ENCODE data around the gene AGFG2.

AGFG2 gene

DNA sequence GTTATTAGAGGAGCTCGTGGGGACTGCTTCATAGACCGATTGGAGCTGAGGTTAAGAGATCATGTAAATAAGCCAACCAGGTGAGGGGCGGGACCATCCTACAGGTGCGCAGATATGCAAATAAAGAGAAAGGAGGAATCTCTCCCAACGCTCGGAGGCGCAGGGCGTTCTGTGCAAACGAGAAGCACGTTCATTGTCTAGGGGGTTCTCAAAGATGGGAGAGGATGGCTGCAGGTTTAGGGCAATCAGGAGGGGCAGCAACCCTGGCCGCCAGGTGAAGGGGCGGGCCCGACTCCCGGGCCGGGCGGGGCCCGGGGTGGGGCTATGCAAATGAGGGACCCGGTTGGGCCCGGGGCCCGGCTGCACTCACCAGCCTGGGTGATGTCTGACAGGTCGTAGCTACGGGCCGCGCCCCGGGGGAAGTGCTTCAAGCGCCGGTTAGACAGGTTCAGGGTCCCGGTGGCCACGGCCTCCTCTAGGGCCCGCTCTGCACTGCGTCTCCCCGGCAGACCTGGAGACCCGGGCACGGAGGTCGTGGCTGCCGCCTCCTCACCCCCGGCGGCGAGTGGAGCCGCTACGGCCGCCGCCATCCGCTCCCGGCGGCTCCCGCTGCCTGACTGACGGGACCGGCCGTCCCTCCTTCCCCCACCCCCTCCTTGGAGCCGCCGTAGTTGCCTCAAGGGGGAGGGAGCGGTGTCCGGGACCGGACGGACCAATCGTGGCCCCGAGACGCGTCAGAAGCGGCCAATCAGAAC is 46.7 kb downstream of the AGFG2 start, which contains the start of gene LRCH4:
Gene LRCH4, minus strand, starts transcription at position 619 of the 755 bp plus-strand sequence. Its CDS starts 29 bp downstream, at position 590.
- TF ChIP-seq ESRRG (CRISPR knock-in tag; IDR thresholded peaks at IDR 0.05): peak; percentile 80; the same call in 1 of the 2 replicates
- TF ChIP-seq, protein P1, sequence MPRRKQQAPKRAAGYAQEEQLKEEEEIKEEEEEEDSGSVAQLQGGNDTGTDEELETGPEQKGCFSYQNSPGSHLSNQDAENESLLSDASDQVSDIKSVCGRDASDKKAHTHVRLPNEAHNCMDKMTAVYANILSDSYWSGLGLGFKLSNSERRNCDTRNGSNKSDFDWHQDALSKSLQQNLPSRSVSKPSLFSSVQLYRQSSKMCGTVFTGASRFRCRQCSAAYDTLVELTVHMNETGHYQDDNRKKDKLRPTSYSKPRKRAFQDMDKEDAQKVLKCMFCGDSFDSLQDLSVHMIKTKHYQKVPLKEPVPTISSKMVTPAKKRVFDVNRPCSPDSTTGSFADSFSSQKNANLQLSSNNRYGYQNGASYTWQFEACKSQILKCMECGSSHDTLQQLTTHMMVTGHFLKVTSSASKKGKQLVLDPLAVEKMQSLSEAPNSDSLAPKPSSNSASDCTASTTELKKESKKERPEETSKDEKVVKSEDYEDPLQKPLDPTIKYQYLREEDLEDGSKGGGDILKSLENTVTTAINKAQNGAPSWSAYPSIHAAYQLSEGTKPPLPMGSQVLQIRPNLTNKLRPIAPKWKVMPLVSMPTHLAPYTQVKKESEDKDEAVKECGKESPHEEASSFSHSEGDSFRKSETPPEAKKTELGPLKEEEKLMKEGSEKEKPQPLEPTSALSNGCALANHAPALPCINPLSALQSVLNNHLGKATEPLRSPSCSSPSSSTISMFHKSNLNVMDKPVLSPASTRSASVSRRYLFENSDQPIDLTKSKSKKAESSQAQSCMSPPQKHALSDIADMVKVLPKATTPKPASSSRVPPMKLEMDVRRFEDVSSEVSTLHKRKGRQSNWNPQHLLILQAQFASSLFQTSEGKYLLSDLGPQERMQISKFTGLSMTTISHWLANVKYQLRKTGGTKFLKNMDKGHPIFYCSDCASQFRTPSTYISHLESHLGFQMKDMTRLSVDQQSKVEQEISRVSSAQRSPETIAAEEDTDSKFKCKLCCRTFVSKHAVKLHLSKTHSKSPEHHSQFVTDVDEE (CRISPR knock-in tag; IDR thresholded peaks at IDR 0.05): 0 out of 2 replicates have a peak, but pooled peaks have one; percentile 31
- TF ChIP-seq ZFP30 (CRISPR knock-in tag; IDR thresholded peaks at IDR 0.05): no peak
- 0 out of 2 replicates have a peak, but pooled peaks have one; percentile 43 for TF ChIP-seq GLIS3 (CRISPR knock-in tag; IDR thresholded peaks at IDR 0.05)
- TF ChIP-seq, protein P2, sequence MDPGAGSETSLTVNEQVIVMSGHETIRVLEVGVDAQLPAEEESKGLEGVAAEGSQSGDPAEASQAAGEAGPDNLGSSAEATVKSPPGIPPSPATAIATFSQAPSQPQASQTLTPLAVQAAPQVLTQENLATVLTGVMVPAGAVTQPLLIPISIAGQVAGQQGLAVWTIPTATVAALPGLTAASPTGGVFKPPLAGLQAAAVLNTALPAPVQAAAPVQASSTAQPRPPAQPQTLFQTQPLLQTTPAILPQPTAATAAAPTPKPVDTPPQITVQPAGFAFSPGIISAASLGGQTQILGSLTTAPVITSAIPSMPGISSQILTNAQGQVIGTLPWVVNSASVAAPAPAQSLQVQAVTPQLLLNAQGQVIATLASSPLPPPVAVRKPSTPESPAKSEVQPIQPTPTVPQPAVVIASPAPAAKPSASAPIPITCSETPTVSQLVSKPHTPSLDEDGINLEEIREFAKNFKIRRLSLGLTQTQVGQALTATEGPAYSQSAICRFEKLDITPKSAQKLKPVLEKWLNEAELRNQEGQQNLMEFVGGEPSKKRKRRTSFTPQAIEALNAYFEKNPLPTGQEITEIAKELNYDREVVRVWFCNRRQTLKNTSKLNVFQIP (CRISPR knock-in tag; IDR thresholded peaks at IDR 0.05; ENCODE audit: borderline replicate concordance, low read depth): no peak
- ATAC-seq: peak; percentile 26

DNA sequence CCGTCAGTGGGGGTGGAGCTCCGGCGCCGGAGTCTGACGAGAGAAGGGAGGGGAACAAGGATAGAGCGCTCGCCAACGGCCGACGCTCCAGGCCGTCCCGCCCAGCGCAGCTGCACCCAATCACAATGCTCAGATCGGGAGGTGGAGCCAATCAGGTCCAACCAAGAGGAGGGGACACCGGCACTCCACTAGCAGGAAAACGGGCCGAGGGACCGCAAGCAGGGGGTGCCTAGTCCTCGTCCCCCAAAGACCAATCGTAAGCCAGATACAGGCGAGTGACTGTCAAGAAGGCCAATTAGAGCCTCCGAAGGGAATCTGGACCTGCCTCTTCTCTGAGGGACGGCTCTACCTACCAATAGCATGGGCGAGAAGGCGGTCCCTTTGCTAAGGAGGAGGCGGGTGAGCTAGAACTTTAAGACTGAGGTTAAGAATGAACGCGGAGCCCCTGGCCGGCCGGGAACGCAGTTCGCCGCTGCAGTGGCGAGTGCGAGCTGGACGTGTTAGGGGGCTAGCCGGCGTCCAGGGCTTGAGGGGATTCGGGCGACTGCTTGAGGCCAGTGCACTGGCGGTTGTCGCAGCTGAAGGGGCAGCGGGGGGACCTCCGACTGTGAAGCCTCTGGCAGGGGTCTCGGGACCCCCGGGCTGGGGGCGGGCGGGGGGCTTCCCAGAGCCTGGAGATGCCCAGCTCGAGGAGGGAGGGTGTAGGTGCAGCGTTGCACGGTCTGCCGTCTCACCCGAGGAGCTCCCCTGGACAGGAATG is 47.4 kb downstream of the AGFG2 start, which contains the start of gene FBXO24:
Gene FBXO24, plus strand, starts transcription at position 63 of the 760 bp plus-strand sequence. Its CDS starts 298 bp downstream, at position 361.
- TF ChIP-seq ARNTL (CRISPR knock-in tag; IDR thresholded peaks at IDR 0.05; ENCODE audit: borderline replicate concordance, low read depth): no peak
- TF ChIP-seq TOX (CRISPR knock-in tag; IDR thresholded peaks at IDR 0.05; ENCODE audit: borderline replicate concordance): no peak
- TF ChIP-seq, protein P3, sequence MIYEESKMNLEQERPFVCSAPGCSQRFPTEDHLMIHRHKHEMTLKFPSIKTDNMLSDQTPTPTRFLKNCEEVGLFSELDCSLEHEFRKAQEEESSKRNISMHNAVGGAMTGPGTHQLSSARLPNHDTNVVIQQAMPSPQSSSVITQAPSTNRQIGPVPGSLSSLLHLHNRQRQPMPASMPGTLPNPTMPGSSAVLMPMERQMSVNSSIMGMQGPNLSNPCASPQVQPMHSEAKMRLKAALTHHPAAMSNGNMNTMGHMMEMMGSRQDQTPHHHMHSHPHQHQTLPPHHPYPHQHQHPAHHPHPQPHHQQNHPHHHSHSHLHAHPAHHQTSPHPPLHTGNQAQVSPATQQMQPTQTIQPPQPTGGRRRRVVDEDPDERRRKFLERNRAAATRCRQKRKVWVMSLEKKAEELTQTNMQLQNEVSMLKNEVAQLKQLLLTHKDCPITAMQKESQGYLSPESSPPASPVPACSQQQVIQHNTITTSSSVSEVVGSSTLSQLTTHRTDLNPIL (CRISPR knock-in tag; IDR thresholded peaks at IDR 0.05; ENCODE audit: low read depth): no peak
- TF ChIP-seq SNAI2 (CRISPR knock-in tag; IDR thresholded peaks at IDR 0.05): no peak
- TF ChIP-seq, protein P2 (CRISPR knock-in tag; IDR thresholded peaks at IDR 0.05; ENCODE audit: borderline replicate concordance, low read depth): no peak
- no peak for TF ChIP-seq OSR1 (CRISPR knock-in tag; IDR thresholded peaks at IDR 0.05)
- TF ChIP-seq BACH2 (CRISPR knock-in tag; IDR thresholded peaks at IDR 0.05; ENCODE audit: borderline replicate concordance): no peak
- TF ChIP-seq ISL1 (CRISPR knock-in tag; IDR thresholded peaks at IDR 0.05): no peak
- no peak for TF ChIP-seq ZNF8 (CRISPR knock-in tag; IDR thresholded peaks at IDR 0.05)
- peak; percentile 95 for ATAC-seq

DNA sequence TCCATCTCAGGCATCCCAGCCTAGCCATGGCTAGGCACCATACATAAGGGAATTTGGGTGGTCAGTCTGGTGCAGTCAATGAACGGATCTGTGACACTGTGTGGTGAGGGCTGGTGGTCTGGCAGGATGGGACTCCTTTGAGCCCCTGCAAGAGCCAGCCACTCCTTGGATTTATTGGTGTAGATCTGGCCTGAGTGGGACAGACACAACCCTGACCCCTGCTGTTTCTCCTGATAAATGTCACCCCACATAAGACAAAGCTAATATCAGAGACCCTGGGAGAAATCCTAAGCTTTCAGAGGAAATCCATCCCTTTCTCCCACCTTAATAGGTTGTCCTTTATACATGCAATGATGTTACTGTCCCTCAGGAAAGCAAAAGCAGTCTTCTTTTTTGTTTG is 49.4 kb downstream of the AGFG2 start:
- TF ChIP-seq ZFP3 (CRISPR knock-in tag; IDR thresholded peaks at IDR 0.05): no peak
- TF ChIP-seq ZNF565 (CRISPR knock-in tag; conservative IDR thresholded peaks at IDR 0.05; ENCODE audit: low read depth): no peak
- no peak for TF ChIP-seq RARB (CRISPR knock-in tag; IDR thresholded peaks at IDR 0.05)
- TF ChIP-seq ESRRG (CRISPR knock-in tag; IDR thresholded peaks at IDR 0.05): no peak
- no peak for TF ChIP-seq PPARA (CRISPR knock-in tag; IDR thresholded peaks at IDR 0.05; ENCODE audit: borderline replicate concordance)
- TF ChIP-seq, protein P3 (CRISPR knock-in tag; IDR thresholded peaks at IDR 0.05; ENCODE audit: low read depth): no peak
- TF ChIP-seq, protein P2 (CRISPR knock-in tag; IDR thresholded peaks at IDR 0.05; ENCODE audit: borderline replicate concordance, low read depth): no peak
- no peak for TF ChIP-seq BACH2 (CRISPR knock-in tag; IDR thresholded peaks at IDR 0.05; ENCODE audit: borderline replicate concordance)
- TF ChIP-seq ARNTL (CRISPR knock-in tag; IDR thresholded peaks at IDR 0.05; ENCODE audit: borderline replicate concordance, low read depth): no peak
- TF ChIP-seq, protein P4, sequence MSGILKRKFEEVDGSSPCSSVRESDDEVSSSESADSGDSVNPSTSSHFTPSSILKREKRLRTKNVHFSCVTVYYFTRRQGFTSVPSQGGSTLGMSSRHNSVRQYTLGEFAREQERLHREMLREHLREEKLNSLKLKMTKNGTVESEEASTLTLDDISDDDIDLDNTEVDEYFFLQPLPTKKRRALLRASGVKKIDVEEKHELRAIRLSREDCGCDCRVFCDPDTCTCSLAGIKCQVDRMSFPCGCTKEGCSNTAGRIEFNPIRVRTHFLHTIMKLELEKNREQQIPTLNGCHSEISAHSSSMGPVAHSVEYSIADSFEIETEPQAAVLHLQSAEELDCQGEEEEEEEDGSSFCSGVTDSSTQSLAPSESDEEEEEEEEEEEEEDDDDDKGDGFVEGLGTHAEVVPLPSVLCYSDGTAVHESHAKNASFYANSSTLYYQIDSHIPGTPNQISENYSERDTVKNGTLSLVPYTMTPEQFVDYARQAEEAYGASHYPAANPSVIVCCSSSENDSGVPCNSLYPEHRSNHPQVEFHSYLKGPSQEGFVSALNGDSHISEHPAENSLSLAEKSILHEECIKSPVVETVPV (CRISPR knock-in tag; IDR thresholded peaks at IDR 0.05): no peak
- no peak for TF ChIP-seq ZFP30 (CRISPR knock-in tag; IDR thresholded peaks at IDR 0.05)
- TF ChIP-seq OSR1 (CRISPR knock-in tag; IDR thresholded peaks at IDR 0.05): no peak
- no peak for ATAC-seq

All from SK-N-SH treated with all-trans-retinoic acid at 6 μM for 48 hours (cell line).